Measurements from ENCODE around the gene GPR132.

Gene GPR132

DNA sequence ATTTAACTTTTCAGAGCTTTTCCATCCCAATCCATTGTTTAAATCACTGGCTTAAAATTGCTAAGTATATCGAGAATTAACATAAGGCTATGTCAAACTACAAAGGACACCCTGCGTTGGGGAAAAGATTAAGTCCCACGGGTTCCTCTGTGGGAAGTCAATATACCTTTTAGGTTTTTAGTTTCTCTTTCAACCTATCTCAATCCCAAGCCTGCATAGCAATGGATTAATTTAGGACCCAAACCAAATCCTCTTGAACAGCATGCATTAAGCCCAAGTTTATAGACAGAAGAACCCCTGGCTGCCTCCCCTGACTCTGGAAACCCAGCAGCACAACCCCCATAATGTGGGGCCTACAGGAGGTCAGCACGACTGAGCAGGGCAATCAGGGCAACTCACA is 50.6 kb downstream of the GPR132 start:
- DNase-seq (ENCODE audit: extremely low spot score) = no peak
- POLR2A ChIA-PET = no interaction called here
- TF ChIP-seq L3MBTL2 (conservative IDR thresholded peaks at IDR 0.05) (no peak), ARNT (IDR thresholded peaks at IDR 0.05) (no peak), FOXK2 (IDR thresholded peaks at IDR 0.05) (no peak), FOXM1 (IDR thresholded peaks at IDR 0.05; ENCODE audit: borderline replicate concordance) (no peak), FOXA1 (IDR thresholded peaks at IDR 0.05) (no peak), CTBP1 (IDR thresholded peaks at IDR 0.05; ENCODE audit: borderline replicate concordance) (no peak), LEF1 (IDR thresholded peaks at IDR 0.05; ENCODE audit: borderline replicate concordance) (no peak), TARDBP (IDR thresholded peaks at IDR 0.05) (no peak), SP1 (IDR thresholded peaks at IDR 0.05) (no peak)
- TF ChIP-seq, protein P1, sequence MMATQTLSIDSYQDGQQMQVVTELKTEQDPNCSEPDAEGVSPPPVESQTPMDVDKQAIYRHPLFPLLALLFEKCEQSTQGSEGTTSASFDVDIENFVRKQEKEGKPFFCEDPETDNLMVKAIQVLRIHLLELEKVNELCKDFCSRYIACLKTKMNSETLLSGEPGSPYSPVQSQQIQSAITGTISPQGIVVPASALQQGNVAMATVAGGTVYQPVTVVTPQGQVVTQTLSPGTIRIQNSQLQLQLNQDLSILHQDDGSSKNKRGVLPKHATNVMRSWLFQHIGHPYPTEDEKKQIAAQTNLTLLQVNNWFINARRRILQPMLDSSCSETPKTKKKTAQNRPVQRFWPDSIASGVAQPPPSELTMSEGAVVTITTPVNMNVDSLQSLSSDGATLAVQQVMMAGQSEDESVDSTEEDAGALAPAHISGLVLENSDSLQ (IDR thresholded peaks at IDR 0.05) = no peak
- CTCF ChIA-PET = no interaction called here

DNA sequence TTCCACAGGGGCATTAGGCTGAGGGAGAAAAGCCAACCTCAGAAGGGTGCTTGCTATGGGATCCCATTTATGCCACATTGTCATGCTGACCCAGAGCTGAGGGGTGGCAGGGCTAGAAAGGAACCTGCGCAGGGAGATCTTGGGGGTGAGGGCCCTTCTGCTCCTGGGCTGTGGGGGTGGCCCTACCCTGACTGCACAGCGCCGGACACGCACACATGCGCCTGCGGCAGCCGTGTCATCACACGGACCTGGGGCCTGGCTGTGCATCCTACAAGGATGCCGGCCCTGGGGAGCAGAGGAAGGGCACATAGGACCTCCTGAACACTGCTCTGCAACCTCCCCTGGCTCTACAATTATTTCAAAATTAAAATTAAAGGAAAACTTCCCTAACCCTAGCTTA is 51.2 kb downstream of the GPR132 start:
- no peak for DNase-seq (ENCODE audit: extremely low spot score)
- POLR2A ChIA-PET = no interaction called here
- CTCF ChIA-PET = no interaction called here
- TF ChIP-seq FOXK2 (IDR thresholded peaks at IDR 0.05) (no peak), BHLHE40 (IDR thresholded peaks at IDR 0.05; ENCODE audit: borderline replicate concordance) (no peak), ZNF384 (IDR thresholded peaks at IDR 0.05) (no peak), TARDBP (IDR thresholded peaks at IDR 0.05) (no peak), NFRKB (IDR thresholded peaks at IDR 0.05) (no peak), L3MBTL2 (conservative IDR thresholded peaks at IDR 0.05) (no peak), CTBP1 (IDR thresholded peaks at IDR 0.05; ENCODE audit: borderline replicate concordance) (no peak), SP1 (IDR thresholded peaks at IDR 0.05) (no peak), ELF4 (IDR thresholded peaks at IDR 0.05) (no peak), FOXA1 (IDR thresholded peaks at IDR 0.05) (no peak), SUZ12 (IDR thresholded peaks at IDR 0.05) (no peak), FOXM1 (IDR thresholded peaks at IDR 0.05; ENCODE audit: borderline replicate concordance) (no peak), LEF1 (IDR thresholded peaks at IDR 0.05; ENCODE audit: borderline replicate concordance) (no peak), ARNT (IDR thresholded peaks at IDR 0.05) (no peak), HDGF (IDR thresholded peaks at IDR 0.05; ENCODE audit: borderline replicate concordance) (no peak)
- TF ChIP-seq, protein P1 (IDR thresholded peaks at IDR 0.05) = no peak

DNA sequence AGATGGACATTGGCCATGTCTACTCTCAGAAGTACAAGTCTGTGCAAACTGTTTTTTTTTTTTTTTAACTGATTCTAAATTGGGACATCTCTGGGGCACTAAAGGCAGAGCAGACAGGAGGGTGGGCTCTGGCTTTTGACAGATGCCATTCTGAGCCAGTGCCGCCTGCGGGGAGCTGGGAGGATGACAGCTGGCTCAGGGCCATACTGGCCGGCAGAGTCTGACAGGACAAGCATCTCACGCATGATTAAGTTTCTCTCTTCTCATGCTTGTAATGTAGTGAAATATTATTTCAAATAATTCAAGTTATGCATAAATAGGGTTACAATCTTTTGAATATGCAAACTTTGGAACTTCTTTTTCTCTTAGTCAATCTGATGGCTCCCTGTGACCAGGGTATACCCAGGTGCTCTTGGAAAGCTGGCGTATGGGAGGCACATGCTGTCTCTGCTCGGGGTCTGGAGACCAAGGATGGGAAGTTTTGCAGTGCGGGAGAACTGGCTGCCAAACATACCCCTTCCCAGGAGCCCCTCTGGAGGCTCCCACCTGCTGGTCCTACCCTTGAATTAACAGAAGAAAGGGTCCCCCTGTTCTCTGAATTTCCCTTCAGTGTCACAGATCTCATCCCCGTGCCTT is 52.0 kb downstream of the GPR132 start:
- DNase-seq (ENCODE audit: extremely low spot score) = no peak
- ChIA-PET CTCF (interaction anchor here (0.7 to 0.9 kb wide), 2 partner anchors 8 to 79 kb away, joined by 3 read pairs; partner anchors contain the start of gene CDCA4), POLR2A (interaction anchor here (0.7 kb wide), 1 partner anchor 20 kb away, joined by 3 read pairs; no protein-coding TSS in a partner anchor)
- TF ChIP-seq FOXA1 (IDR thresholded peaks at IDR 0.05) (no peak), HDGF (IDR thresholded peaks at IDR 0.05; ENCODE audit: borderline replicate concordance) (no peak), SUZ12 (IDR thresholded peaks at IDR 0.05) (no peak), CTBP1 (IDR thresholded peaks at IDR 0.05; ENCODE audit: borderline replicate concordance) (no peak), L3MBTL2 (conservative IDR thresholded peaks at IDR 0.05) (no peak), SP1 (IDR thresholded peaks at IDR 0.05) (no peak), ELF4 (IDR thresholded peaks at IDR 0.05) (no peak), FOXK2 (IDR thresholded peaks at IDR 0.05) (no peak), LEF1 (IDR thresholded peaks at IDR 0.05; ENCODE audit: borderline replicate concordance) (no peak), TARDBP (IDR thresholded peaks at IDR 0.05) (no peak), BHLHE40 (IDR thresholded peaks at IDR 0.05; ENCODE audit: borderline replicate concordance) (no peak)

DNA sequence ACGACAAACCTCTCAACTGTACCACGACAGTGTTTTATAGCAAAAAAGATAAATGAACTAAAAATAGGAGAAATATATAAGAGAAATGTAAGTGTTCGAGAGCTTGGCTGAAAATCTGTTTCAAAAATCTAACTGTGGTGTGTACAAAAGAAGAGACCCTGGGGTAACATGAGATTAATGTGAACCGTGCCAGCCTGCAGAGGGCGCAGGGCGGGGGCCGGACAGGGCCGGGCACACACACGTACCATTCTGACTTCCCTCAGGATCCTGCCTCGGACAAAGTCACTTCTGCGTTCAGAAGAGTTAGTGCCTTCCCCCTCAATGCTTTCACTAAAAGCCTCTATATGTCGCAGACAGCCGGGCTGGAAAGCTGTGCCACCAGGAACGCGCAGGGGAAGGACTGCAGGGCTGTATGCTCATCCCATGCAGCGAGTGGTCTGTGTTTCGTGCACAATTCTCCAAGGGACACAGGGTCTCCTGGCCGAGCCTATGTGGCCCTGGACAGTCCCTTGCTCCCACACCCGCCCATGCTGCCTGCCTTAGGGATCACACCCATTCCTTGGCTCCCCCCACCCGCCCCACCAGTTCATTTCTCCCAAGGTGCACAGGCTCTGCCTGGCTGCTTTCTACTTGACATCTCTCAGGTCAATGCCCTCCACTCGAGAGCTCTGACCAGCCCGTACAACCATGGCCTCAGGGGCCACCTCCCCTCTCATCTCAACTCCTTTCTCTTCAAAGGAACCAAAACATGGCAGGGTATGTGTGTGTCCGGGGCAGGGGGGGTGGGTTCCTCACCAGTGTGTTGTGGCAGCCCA is 52.9 kb downstream of the GPR132 start:
- ChIA-PET CTCF (interaction anchor here (0.7 to 0.9 kb wide), 2 partner anchors 9 to 78 kb away, joined by 3 read pairs; partner anchors contain the start of gene CDCA4), POLR2A (interaction anchor here (1.2 kb wide), 1 partner anchor 9 kb away, joined by 3 read pairs; the partner anchor contains the start of gene CDCA4)
- TF ChIP-seq BHLHE40 (IDR thresholded peaks at IDR 0.05; ENCODE audit: borderline replicate concordance) (no peak), TARDBP (IDR thresholded peaks at IDR 0.05) (no peak), HDGF (IDR thresholded peaks at IDR 0.05; ENCODE audit: borderline replicate concordance) (no peak), L3MBTL2 (conservative IDR thresholded peaks at IDR 0.05) (no peak), CTBP1 (IDR thresholded peaks at IDR 0.05; ENCODE audit: borderline replicate concordance) (no peak), SP1 (IDR thresholded peaks at IDR 0.05) (no peak), FOXM1 (IDR thresholded peaks at IDR 0.05; ENCODE audit: borderline replicate concordance) (no peak), ZNF384 (IDR thresholded peaks at IDR 0.05) (no peak), FOXK2 (IDR thresholded peaks at IDR 0.05) (no peak), ELF4 (IDR thresholded peaks at IDR 0.05) (no peak)
- DNase-seq (ENCODE audit: extremely low spot score) = no peak

DNA sequence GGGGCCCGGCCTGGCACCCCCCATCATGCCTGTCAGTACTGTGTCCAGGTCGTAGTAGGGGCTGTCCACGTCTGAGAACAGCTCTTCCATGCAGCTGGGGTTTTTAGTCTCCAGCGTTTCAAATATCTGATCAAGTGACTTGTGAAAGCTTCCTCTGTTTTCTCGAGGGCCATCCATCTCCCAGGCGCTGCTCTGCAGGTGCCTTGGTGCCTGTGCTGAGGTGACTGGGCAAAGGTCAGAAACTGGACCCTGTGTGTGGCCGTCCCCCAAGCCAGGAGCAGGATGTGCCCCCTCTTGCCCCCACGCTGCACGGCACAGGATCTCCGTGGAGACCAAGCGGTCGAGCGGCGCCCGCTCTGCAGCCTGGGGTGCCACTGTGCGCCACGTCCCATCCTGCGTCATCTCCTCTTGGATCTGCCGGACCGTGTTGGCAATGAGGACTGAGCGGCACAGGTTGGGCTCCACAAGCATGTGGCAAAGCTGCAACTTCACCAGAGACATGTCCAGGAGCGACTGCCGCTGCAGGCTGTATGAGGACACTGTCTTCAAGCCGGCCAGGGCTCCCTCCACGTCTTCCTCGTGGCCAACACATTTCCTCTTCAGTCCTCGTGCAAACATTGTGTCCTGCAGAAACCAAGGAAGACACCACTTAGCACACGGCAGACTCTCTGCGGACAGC is 53.8 kb downstream of the GPR132 start:
- CTCF ChIA-PET = no interaction called here
- DNase-seq (ENCODE audit: extremely low spot score) = no peak
- POLR2A ChIA-PET = interaction anchor here (0.8 to 1.2 kb wide), 3 partner anchors 9 to 27 kb away, joined by 3 to 4 read pairs (median 3); partner anchors contain the start of gene CDCA4
- TF ChIP-seq, protein P1 (IDR thresholded peaks at IDR 0.05) = no peak
- no peak for TF ChIP-seq L3MBTL2 (conservative IDR thresholded peaks at IDR 0.05)
- TF ChIP-seq TARDBP (IDR thresholded peaks at IDR 0.05) = no peak
- TF ChIP-seq NFRKB (IDR thresholded peaks at IDR 0.05) = no peak
- TF ChIP-seq FOXM1 (IDR thresholded peaks at IDR 0.05; ENCODE audit: borderline replicate concordance) = no peak
- no peak for TF ChIP-seq HDGF (IDR thresholded peaks at IDR 0.05; ENCODE audit: borderline replicate concordance)
- TF ChIP-seq SP1 (IDR thresholded peaks at IDR 0.05) = no peak
- TF ChIP-seq FOXK2 (IDR thresholded peaks at IDR 0.05) = no peak
- TF ChIP-seq CTBP1 (IDR thresholded peaks at IDR 0.05; ENCODE audit: borderline replicate concordance) = no peak
- TF ChIP-seq ZNF384 (IDR thresholded peaks at IDR 0.05) = no peak
- TF ChIP-seq LEF1 (IDR thresholded peaks at IDR 0.05; ENCODE audit: borderline replicate concordance) = no peak
- TF ChIP-seq BHLHE40 (IDR thresholded peaks at IDR 0.05; ENCODE audit: borderline replicate concordance) = no peak
- no peak for TF ChIP-seq SUZ12 (IDR thresholded peaks at IDR 0.05)
- TF ChIP-seq ARNT (IDR thresholded peaks at IDR 0.05) = no peak
- no peak for TF ChIP-seq ELF4 (IDR thresholded peaks at IDR 0.05)
- no peak for TF ChIP-seq FOXA1 (IDR thresholded peaks at IDR 0.05)
